WERI-Rb-1 (cell line): ENCODE measurements around the gene LBH.

Experiments used
- DNase-seq: peaks from one replicate; pipeline ENCODE4 v3.0.0-alpha.2; 2020
- H3K27ac ChIP-seq: fragments of 250-450 bp; sonication (Bioruptor Pico); 2 replicates; pipeline ENCODE4 v1.5.1; 2020; ENCODE audit warnings: mild to moderate bottlenecking, moderate library complexity
- H3K27me3 ChIP-seq: fragments of 250-450 bp; sonication (Bioruptor Pico); 2 replicates; pipeline ENCODE4 v1.5.1; 2021; ENCODE audit warnings: mild to moderate bottlenecking, low read depth, moderate library complexity; ENCODE audit not compliant: insufficient read depth, severe bottlenecking
- H3K36me3 ChIP-seq: fragments of 250-450 bp; sonication (Bioruptor Pico); 2 replicates; pipeline ENCODE4 v1.5.1; 2020; ENCODE audit warnings: mild to moderate bottlenecking, moderate library complexity
- H3K4me3 ChIP-seq: 2 replicates; pipeline ENCODE4 v1.5.1; 2011; ENCODE audit warnings: low read depth, mild to moderate bottlenecking, control low read depth, low read length
- H3K9me3 ChIP-seq: fragments of 250-450 bp; sonication (Bioruptor Pico); 2 replicates; pipeline ENCODE4 v1.5.1; 2021; ENCODE audit warnings: mild to moderate bottlenecking, moderate library complexity; ENCODE audit not compliant: severe bottlenecking
- CTCF ChIP-seq: IDR thresholded peaks from 2 replicates; pipeline ENCODE4 v1.5.1; 2011; ENCODE audit warnings: low read depth, mild to moderate bottlenecking, control low read depth, inconsistent platforms, low read length

LBH gene

GRCh38 chr2:30206461-30207430 is 24.6 kb upstream of the LBH start:
- no peaks in the 10 kb centered on the region for H3K36me3 ChIP-seq
- H3K27ac ChIP-seq = no peak overlapping the region
- no peak overlapping the region for H3K4me3 ChIP-seq
- no peaks in the 10 kb centered on the region for H3K9me3 ChIP-seq
- no peak for DNase-seq
- H3K27me3 ChIP-seq = no peaks in the 10 kb centered on the region
- TF ChIP-seq CTCF = no peak

- peak; percentile 92 for TF ChIP-seq CTCF
- Histone ChIP-seq H3K4me3 (no peak overlapping the region), H3K27me3 (no peaks in the 10 kb centered on the region), H3K9me3 (no peaks in the 10 kb centered on the region), H3K36me3 (no peaks in the 10 kb centered on the region), H3K27ac (no peak overlapping the region)
- DNase-seq = peak; percentile 74
Measured at GRCh38 chr2:30208453-30208852, 22.9 kb upstream of the LBH start.

GRCh38 chr2:30209227-30209626 is 22.1 kb upstream of the LBH start:
- TF ChIP-seq CTCF = no peak

GRCh38 chr2:30213326-30213725 is 18.0 kb upstream of the LBH start:
- Histone ChIP-seq H3K36me3 (no peaks in the 10 kb centered on the region), H3K4me3 (no peak overlapping the region), H3K27me3 (no peaks in the 10 kb centered on the region), H3K9me3 (no peaks in the 10 kb centered on the region), H3K27ac (no peak overlapping the region)
- DNase-seq = no peak
- no peak for TF ChIP-seq CTCF

More at GRCh38 chr2:30209227-30209626, 22.1 kb upstream of the LBH start:
- H3K36me3 ChIP-seq = no peaks in the 10 kb centered on the region
- no peak overlapping the region for H3K4me3 ChIP-seq
- H3K27me3 ChIP-seq = no peaks in the 10 kb centered on the region
- no peak for DNase-seq
- H3K27ac ChIP-seq = no peak overlapping the region
- no peaks in the 10 kb centered on the region for H3K9me3 ChIP-seq

DNA sequence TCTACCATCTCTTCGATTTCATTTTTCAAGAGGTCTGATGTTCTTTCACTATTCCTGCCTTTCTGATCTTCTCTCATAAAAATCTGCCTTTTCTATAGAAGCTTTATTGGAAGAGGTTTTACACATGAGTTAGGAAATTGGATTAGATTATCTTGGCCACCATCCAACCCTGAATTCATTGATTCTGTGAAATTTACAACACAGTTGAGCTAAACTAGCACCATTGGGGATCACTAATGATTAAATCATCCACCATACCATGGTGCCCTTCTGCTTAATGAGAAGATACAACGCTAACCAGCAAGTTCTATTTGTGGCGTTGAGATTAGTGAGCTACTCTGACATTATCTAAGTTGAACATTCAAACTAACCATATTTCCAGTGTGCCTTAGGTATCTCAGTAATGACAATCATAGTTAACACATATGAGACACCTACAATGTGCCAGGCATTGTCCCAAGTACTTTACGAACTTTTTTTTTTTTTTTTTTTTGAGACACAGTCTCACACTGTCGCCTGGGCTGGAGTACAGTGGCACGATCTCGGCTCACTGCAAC is 17.3 kb upstream of the LBH start:
- Histone ChIP-seq H3K27ac (no peak overlapping the region), H3K36me3 (no peaks in the 10 kb centered on the region), H3K27me3 (no peaks in the 10 kb centered on the region), H3K4me3 (no peak overlapping the region), H3K9me3 (no peaks in the 10 kb centered on the region)
- DNase-seq = no peak
- no peak for TF ChIP-seq CTCF
